SK-N-SH treated with all-trans-retinoic acid at 6 μM for 48 hours (cell line): Measurements from ENCODE around the gene SNX8.

Experiments used
- ATAC-seq: fragments of 200-7000 bp; cut with Tn5 transposase; 3 replicates; pipeline ENCODE4 v1.9.1; 2020; ENCODE audit warnings: mild to moderate bottlenecking, moderate library complexity
- ARNTL ChIP-seq: fragments of 450-650 bp; formaldehyde crosslinking; IDR thresholded peaks from 2 replicates; pipeline ENCODE4 v1.5.0; 2020; ENCODE audit warnings: low read depth, mild to moderate bottlenecking, moderate library complexity, borderline replicate concordance
- BACH2 ChIP-seq: fragments of 250-450 bp; sonication (Bioruptor Pico); IDR thresholded peaks from 2 replicates; pipeline ENCODE4 v1.9.0; 2021; ENCODE audit warnings: mild to moderate bottlenecking, borderline replicate concordance
- GLIS3 ChIP-seq: fragments of 250-450 bp; sonication (Bioruptor Pico); IDR thresholded peaks from 2 replicates; pipeline ENCODE4 v1.5.0; 2020; ENCODE audit warnings: mild to moderate bottlenecking, moderate library complexity
- ISL1 ChIP-seq: fragments of 250-450 bp; sonication (Bioruptor Pico); IDR thresholded peaks from 2 replicates; pipeline ENCODE4 v2.1.2; 2022; ENCODE audit warnings: mild to moderate bottlenecking, moderate library complexity
- OSR1 ChIP-seq: fragments of 250-450 bp; sonication (Bioruptor Pico); IDR thresholded peaks from 2 replicates; pipeline ENCODE4 v1.8.0; 2022; ENCODE audit warnings: moderate library complexity, mild to moderate bottlenecking, inconsistent platforms
- PPARA ChIP-seq: fragments of 250-450 bp; sonication (Bioruptor Pico); IDR thresholded peaks from 2 replicates; pipeline ENCODE4 v1.5.0; 2020; ENCODE audit warnings: mild to moderate bottlenecking, borderline replicate concordance
- TCF4 ChIP-seq: fragments of 250-450 bp; sonication (Bioruptor Pico); IDR thresholded peaks from 2 replicates; pipeline ENCODE4 v1.8.0; 2021; ENCODE audit warnings: mild to moderate bottlenecking, moderate library complexity, borderline replicate concordance
- ZFP3 ChIP-seq: fragments of 250-450 bp; sonication (Bioruptor Pico); IDR thresholded peaks from 2 replicates; pipeline ENCODE4 v1.5.0; 2020; ENCODE audit warnings: mild to moderate bottlenecking, moderate library complexity
- ZFP30 ChIP-seq: fragments of 450-650 bp; formaldehyde crosslinking; IDR thresholded peaks from 2 replicates; pipeline ENCODE4 v1.5.0; 2022; ENCODE audit warnings: mild to moderate bottlenecking, moderate library complexity
- ZNF565 ChIP-seq: fragments of 450-650 bp; formaldehyde crosslinking; conservative IDR thresholded peaks from 2 replicates; pipeline ENCODE4 v1.5.0; 2020; ENCODE audit warnings: low read depth, mild to moderate bottlenecking, moderate library complexity
- ZNF70 ChIP-seq: fragments of 450-650 bp; formaldehyde crosslinking; IDR thresholded peaks from 2 replicates; pipeline ENCODE4 v1.5.0; 2020; ENCODE audit warnings: mild to moderate bottlenecking, moderate library complexity
- ZNF8 ChIP-seq: fragments of 450-650 bp; formaldehyde crosslinking; IDR thresholded peaks from 2 replicates; pipeline ENCODE4 v1.5.0; 2020; ENCODE audit warnings: mild to moderate bottlenecking, moderate library complexity
- TF ChIP-seq, protein P1 (sequence below): fragments of 250-450 bp; sonication (Bioruptor Pico); IDR thresholded peaks from 2 replicates; pipeline ENCODE4 v1.5.1; 2020; ENCODE audit warnings: low read depth, mild to moderate bottlenecking, moderate library complexity
- TF ChIP-seq, protein P2 (sequence below): fragments of 250-450 bp; sonication (Bioruptor Pico); IDR thresholded peaks from 2 replicates; pipeline ENCODE4 v1.8.0; 2021; ENCODE audit warnings: low read depth, mild to moderate bottlenecking, moderate library complexity, borderline replicate concordance
- TF ChIP-seq, protein P3 (sequence below): fragments of 250-450 bp; sonication (Bioruptor Pico); IDR thresholded peaks from 2 replicates; pipeline ENCODE4 v1.5.1; 2021; ENCODE audit warnings: mild to moderate bottlenecking, moderate library complexity
- TF ChIP-seq, protein P4 (sequence below): fragments of 250-450 bp; sonication (Bioruptor Pico); IDR thresholded peaks from 2 replicates; pipeline ENCODE4 v1.5.0; 2020; ENCODE audit warnings: mild to moderate bottlenecking, moderate library complexity

The SNX8 gene

DNA sequence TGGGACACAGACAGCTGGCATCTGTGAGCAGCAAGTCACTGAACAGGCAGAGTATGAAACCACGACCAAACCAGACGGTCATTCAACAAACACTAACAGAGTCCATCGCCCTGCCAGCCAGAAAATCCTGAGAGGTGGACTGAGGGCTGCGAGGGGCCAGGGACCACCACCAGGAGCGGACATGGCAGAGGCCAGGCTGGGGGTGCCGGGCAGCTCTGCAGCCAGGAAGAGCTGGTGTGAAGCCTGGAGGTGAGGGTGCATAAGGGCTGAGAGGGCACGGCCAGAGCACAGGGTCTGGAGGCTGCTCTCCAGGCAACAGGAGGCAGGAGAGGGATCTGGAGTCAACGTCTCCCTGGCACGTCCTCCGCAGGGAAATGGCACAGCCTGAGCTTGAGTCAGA is 97.0 kb downstream of the SNX8 start:
- no peak for ATAC-seq
- no peak for TF ChIP-seq ZNF70 (CRISPR knock-in tag)
- TF ChIP-seq, protein P1, sequence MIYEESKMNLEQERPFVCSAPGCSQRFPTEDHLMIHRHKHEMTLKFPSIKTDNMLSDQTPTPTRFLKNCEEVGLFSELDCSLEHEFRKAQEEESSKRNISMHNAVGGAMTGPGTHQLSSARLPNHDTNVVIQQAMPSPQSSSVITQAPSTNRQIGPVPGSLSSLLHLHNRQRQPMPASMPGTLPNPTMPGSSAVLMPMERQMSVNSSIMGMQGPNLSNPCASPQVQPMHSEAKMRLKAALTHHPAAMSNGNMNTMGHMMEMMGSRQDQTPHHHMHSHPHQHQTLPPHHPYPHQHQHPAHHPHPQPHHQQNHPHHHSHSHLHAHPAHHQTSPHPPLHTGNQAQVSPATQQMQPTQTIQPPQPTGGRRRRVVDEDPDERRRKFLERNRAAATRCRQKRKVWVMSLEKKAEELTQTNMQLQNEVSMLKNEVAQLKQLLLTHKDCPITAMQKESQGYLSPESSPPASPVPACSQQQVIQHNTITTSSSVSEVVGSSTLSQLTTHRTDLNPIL (CRISPR knock-in tag), result no peak
- TF ChIP-seq, protein P2, sequence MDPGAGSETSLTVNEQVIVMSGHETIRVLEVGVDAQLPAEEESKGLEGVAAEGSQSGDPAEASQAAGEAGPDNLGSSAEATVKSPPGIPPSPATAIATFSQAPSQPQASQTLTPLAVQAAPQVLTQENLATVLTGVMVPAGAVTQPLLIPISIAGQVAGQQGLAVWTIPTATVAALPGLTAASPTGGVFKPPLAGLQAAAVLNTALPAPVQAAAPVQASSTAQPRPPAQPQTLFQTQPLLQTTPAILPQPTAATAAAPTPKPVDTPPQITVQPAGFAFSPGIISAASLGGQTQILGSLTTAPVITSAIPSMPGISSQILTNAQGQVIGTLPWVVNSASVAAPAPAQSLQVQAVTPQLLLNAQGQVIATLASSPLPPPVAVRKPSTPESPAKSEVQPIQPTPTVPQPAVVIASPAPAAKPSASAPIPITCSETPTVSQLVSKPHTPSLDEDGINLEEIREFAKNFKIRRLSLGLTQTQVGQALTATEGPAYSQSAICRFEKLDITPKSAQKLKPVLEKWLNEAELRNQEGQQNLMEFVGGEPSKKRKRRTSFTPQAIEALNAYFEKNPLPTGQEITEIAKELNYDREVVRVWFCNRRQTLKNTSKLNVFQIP (CRISPR knock-in tag), result no peak
- TF ChIP-seq, protein P3, sequence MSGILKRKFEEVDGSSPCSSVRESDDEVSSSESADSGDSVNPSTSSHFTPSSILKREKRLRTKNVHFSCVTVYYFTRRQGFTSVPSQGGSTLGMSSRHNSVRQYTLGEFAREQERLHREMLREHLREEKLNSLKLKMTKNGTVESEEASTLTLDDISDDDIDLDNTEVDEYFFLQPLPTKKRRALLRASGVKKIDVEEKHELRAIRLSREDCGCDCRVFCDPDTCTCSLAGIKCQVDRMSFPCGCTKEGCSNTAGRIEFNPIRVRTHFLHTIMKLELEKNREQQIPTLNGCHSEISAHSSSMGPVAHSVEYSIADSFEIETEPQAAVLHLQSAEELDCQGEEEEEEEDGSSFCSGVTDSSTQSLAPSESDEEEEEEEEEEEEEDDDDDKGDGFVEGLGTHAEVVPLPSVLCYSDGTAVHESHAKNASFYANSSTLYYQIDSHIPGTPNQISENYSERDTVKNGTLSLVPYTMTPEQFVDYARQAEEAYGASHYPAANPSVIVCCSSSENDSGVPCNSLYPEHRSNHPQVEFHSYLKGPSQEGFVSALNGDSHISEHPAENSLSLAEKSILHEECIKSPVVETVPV (CRISPR knock-in tag), result no peak
- TF ChIP-seq TCF4, result no peak
- TF ChIP-seq, protein P4, sequence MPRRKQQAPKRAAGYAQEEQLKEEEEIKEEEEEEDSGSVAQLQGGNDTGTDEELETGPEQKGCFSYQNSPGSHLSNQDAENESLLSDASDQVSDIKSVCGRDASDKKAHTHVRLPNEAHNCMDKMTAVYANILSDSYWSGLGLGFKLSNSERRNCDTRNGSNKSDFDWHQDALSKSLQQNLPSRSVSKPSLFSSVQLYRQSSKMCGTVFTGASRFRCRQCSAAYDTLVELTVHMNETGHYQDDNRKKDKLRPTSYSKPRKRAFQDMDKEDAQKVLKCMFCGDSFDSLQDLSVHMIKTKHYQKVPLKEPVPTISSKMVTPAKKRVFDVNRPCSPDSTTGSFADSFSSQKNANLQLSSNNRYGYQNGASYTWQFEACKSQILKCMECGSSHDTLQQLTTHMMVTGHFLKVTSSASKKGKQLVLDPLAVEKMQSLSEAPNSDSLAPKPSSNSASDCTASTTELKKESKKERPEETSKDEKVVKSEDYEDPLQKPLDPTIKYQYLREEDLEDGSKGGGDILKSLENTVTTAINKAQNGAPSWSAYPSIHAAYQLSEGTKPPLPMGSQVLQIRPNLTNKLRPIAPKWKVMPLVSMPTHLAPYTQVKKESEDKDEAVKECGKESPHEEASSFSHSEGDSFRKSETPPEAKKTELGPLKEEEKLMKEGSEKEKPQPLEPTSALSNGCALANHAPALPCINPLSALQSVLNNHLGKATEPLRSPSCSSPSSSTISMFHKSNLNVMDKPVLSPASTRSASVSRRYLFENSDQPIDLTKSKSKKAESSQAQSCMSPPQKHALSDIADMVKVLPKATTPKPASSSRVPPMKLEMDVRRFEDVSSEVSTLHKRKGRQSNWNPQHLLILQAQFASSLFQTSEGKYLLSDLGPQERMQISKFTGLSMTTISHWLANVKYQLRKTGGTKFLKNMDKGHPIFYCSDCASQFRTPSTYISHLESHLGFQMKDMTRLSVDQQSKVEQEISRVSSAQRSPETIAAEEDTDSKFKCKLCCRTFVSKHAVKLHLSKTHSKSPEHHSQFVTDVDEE, result no peak
- no peak for TF ChIP-seq ZFP3 (CRISPR knock-in tag)
- no peak for TF ChIP-seq BACH2 (CRISPR knock-in tag)
- no peak for TF ChIP-seq ZNF8
- no peak for TF ChIP-seq ISL1 (CRISPR knock-in tag)
- no peak for TF ChIP-seq GLIS3 (CRISPR knock-in tag)

DNA sequence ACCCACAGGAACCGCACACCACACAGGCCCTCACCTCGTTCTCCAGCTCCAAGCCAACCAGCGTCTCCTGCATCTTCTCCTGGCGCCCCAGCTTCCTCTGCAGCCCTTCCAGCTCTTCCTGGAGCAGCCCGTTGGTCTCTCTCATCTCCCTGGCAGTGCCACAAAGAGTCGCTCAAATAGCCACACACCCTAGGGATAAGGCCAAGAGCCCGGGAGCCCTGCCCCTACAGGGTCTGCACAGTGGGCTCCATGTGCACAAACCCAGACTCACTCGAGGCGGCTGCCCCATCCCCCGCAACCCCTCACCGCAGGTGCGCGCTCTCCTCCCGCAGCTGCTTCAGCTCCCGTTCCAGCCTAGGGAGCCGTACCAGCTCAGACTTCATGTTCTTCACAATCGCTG is 98.4 kb downstream of the SNX8 start:
- ATAC-seq, result no peak
- TF ChIP-seq, protein P4, result no peak
- no peak for TF ChIP-seq OSR1 (CRISPR knock-in tag)
- TF ChIP-seq ZFP3 (CRISPR knock-in tag), result no peak
- no peak for TF ChIP-seq ISL1 (CRISPR knock-in tag)
- TF ChIP-seq, protein P3 (CRISPR knock-in tag), result no peak

DNA sequence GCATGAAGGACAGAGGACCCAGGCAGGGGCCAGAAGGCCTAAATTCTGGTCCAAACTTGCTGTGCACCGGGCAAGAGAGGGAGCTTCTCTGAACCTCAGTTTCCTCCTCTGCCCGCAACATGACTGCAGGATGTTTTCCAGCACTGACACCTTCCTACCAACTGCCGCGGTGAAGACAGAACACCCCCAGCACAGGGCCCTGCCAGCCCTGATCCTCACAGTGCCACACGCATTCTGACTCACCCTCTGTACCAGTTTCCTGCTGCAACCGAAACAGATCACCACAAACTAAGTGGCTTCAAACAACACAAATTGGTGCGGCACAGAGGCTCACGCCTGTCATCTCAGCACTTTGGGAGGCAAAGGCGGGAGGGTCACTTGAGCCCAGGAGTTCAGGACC is 99.6 kb downstream of the SNX8 start:
- ATAC-seq, result no peak
- TF ChIP-seq ZNF565 (CRISPR knock-in tag) (no peak), ARNTL (CRISPR knock-in tag) (no peak), ZFP3 (CRISPR knock-in tag) (no peak), ZFP30 (CRISPR knock-in tag) (no peak), PPARA (CRISPR knock-in tag) (no peak)
- TF ChIP-seq, protein P2 (CRISPR knock-in tag), result no peak
